Measurements from ENCODE around the gene ZFAND5. TPM values are rescaled to one million over a fixed set of nuclear protein-coding genes. Genes with fewer than 3 reads are reported as not detected.
A peak's percentile ranks its signal among the peaks of the same experiment; 100 is the strongest.

ZFAND5 gene
- total and polyA plus RNA-seq, 2 experiments from 2014 or later: 138 to 216 TPM

GRCh38 chr9:72351538-72352453 lies 13.2 kb downstream of the ZFAND5 start:
- peaks cover 34% of the 10 kb centered on the region for H3K36me3 Mint-ChIP-seq (ENCODE audit: low read depth)

More at GRCh38 chr9:72351538-72352453, 13.2 kb downstream of the ZFAND5 start:
- Histone ChIP-seq H3K4me2 (no peak overlapping the region), H3F3A (replicated peaks; ENCODE audit: low read depth) (peaks cover 24% of the 10 kb centered on the region; the same call in 1 of the 2 replicates), H3K79me2 (replicated peaks; ENCODE audit: insufficient read depth) (peaks cover 14% of the 10 kb centered on the region), H4K20me1 (replicated peaks; ENCODE audit: insufficient read depth) (peaks cover 24% of the 10 kb centered on the region), H3K27ac (ENCODE audit: low read depth) (peak overlapping the region; percentile 70), H3K36me3 (ENCODE audit: insufficient read depth) (peaks cover 20% of the 10 kb centered on the region), H2AFZ (no peak overlapping the region), H3K4me3 (no peak overlapping the region), H3K9me2 (ENCODE audit: insufficient read depth) (no peaks in the 10 kb centered on the region), H3K4me1 (ENCODE audit: insufficient read depth) (no peaks in the 10 kb centered on the region), H3K27me3 (ENCODE audit: insufficient read depth) (no peaks in the 10 kb centered on the region)
- Mint-ChIP-seq H3K27ac (no peak overlapping the region), H3K9me3 (no peaks in the 10 kb centered on the region), H3K4me3 (no peak overlapping the region), H3K27me3 (ENCODE audit: insufficient read depth, low read depth, poor library complexity) (peaks cover 4% of the 10 kb centered on the region), H3K4me1 (no peaks in the 10 kb centered on the region)
- no peak for TF ChIP-seq CTCF (conservative IDR thresholded peaks at IDR 0.05; ENCODE audit: low read depth in 2 of 2)
- no peak for TF ChIP-seq CREB1 (CRISPR knock-in tag; IDR thresholded peaks at IDR 0.05; ENCODE audit: low read depth)
- no peak for TF ChIP-seq EZH2 (IDR thresholded peaks at IDR 0.05; ENCODE audit: low read depth, unreplicated experiment)
- no peak for TF ChIP-seq ZNF462 (CRISPR knock-in tag; IDR thresholded peaks at IDR 0.05)
- no peak for TF ChIP-seq REST (IDR thresholded peaks at IDR 0.05; ENCODE audit: unreplicated experiment)
- TF ChIP-seq, protein P1, sequence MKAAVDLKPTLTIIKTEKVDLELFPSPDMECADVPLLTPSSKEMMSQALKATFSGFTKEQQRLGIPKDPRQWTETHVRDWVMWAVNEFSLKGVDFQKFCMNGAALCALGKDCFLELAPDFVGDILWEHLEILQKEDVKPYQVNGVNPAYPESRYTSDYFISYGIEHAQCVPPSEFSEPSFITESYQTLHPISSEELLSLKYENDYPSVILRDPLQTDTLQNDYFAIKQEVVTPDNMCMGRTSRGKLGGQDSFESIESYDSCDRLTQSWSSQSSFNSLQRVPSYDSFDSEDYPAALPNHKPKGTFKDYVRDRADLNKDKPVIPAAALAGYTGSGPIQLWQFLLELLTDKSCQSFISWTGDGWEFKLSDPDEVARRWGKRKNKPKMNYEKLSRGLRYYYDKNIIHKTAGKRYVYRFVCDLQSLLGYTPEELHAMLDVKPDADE (IDR thresholded peaks at IDR 0.05): no peak
- TF ChIP-seq ZNF331 (CRISPR knock-in tag; IDR thresholded peaks at IDR 0.05; ENCODE audit: low read depth): no peak
- no peak for TF ChIP-seq STAT1 (IDR thresholded peaks at IDR 0.05; ENCODE audit: unreplicated experiment)
- TF ChIP-seq JUNB (IDR thresholded peaks at IDR 0.05; ENCODE audit: unreplicated experiment): no peak
- TF ChIP-seq EZH2phosphoT487 (IDR thresholded peaks at IDR 0.05; ENCODE audit: unreplicated experiment): no peak
- TF ChIP-seq POLR2AphosphoS5 (IDR thresholded peaks at IDR 0.05; ENCODE audit: low read depth): no peak
- ATAC-seq (peak; percentile 43), DNase-seq (ENCODE audit: low spot score) (no peak)
